ENCODE measurements around the gene NLGN1.

The NLGN1 gene

DNA sequence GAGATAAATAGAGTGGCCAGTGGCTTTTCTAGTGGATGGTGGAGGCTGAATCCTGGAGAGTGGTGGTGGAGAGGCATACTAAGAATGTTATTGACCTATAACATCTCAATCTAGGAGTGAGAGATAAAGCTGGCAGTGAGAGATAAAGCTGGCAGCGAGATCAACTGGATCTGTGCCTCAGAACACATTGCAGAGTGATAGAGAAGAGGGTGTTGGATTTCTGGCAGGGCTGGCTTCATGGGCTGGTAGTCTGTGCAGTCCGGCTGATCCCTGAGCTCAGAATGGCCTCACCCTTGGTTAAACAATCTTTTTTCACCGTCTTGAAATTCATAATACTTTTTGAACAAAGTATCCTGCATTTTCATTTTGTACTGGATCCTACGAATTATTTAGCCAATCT is 221.2 kb downstream of the NLGN1 start:
- Histone ChIP-seq H3K4me3 (no peak overlapping the region), H3K27ac (no peak overlapping the region)

DNA sequence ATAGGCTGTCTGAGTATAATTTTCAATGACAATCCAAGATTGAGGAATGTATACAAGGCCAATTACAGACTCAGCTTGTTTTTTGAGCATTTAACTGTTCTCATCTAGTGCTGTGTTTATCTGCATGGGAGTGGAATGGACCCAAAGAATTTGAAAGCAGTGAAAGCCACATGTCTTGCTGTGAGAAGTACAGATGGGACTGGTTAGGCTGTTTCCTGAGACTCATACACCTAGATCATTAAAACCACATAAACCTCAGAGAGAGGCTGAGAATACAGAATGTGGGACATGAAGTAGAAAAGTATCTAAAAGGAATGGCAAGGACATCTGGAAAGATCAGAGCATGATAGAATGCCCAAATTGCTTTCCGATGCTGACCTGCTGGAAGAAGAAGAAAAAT is 224.6 kb downstream of the NLGN1 start:
- H3K27ac ChIP-seq = no peak overlapping the region
- H3K4me3 ChIP-seq = no peak overlapping the region

DNA sequence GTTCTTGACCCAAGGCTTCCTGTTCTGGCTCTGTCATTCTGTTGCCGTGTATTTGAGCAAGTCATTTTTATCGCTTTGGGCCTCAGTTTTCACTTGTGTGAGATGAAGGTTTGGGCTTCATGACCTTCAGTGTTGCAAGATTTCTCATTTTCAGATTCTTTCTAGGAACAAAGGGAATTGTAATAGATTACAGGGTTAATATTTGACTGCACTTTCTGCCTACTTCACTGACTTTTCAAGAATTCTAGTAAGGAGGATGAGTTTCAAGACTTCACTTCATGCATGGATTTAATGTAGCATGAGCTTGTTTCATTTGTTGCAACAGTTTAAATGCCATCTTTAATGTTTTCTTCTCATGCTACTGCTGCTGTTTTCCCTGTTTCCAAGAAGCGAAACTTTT is 226.5 kb downstream of the NLGN1 start:
- no peak overlapping the region for H3K27ac ChIP-seq
- H3K4me3 ChIP-seq = no peak overlapping the region

DNA sequence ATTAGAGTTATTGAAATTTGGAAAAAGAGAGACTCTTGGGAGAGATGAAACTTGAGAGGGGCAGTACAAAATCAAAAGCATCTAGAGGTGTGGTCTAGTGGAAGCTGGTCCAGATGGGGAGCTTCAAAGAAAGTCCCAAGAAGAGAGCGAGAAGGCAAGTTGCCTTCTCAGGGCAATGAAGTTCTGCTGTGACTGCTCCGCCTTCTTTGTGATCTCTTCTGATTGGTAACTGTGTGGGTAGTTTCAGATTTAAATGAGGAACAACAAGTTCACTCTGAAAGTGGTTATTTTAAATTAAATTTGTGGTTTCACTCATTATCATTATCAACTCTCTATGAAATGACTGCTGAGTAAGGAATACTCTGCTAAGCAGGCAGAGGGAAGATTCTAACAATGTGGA is 233.3 kb downstream of the NLGN1 start:
- Histone ChIP-seq H3K27ac (no peak overlapping the region), H3K4me3 (no peak overlapping the region)

DNA sequence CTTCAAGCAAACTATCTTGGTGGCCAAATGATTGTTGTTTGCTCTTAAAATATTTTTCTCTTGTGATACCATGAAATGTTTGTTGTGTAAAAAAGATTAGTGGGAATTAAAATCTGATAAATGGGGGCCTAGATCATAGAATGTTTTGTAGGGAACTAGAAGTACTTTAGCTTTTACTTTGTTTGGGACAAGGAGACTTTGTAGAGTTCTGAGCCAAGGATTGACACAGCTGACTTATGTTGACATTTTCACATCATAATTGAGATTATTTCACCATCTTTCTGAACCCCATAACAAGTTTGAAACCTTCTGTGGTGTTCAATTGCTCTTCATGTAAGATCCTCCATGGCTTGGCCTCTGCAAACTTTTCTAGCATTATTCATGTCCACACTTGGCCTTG is 235.4 kb downstream of the NLGN1 start:
- Histone ChIP-seq H3K27ac (no peak overlapping the region), H3K4me3 (no peak overlapping the region)

DNA sequence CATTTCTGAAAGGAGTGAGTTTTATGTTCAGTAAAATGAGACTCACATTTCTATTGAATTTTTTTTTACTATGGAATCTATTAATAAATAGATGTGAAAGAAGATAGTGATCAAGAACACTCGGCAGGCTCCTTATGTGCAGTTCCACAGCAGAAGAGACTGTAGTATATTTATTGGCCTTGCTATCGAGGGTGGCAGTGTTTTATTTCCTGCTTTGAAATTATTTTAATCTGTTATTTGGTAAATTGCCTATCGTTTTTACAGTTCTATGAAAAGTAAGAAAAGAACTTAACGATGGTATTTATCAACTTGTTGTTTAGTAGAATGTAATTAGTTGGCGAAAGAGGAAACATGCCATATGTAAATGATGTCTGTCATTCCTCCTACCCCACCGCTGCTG is 238.3 kb downstream of the NLGN1 start:
- no peak overlapping the region for H3K4me3 ChIP-seq
- H3K27ac ChIP-seq = no peak overlapping the region

DNA sequence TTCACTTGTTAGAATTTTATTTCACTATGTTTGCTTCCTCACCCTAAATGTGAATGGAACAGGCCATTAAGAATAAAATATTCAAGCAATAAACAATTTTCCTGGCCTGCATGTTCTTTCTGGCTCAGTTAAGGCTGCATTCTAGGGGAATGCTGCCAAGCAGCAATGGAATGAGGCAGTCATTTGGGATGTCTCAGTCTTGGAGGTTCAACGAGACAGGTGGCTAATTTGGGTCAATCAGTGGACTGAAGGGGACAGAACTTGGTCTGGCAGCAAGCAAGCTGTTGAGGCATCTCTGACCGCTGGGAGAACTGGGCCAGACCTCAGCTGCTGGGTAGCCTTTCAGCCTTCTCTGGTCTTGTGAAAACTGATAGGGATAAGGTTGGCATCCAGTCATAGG is 241.6 kb downstream of the NLGN1 start:
- no peak overlapping the region for H3K27ac ChIP-seq

DNA sequence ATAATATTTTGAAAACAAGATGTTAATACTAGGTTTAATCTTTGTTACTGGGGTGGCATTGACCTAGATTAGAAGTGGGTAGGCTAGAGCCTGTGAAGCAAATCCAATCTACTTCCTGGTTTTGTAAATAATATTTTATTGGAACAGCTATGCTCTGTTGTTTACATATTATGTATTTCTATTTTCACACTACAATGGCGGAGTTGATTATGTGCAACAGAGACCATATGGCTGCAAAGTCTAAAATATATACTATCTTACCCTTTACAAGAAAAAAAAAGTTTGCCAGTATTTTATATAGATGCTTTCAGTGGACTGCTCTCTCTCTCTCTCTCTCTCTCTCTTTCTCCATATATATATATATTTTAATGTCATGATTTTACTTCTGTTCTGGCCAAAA is 244.2 kb downstream of the NLGN1 start:
- Histone ChIP-seq H3K4me3 (no peak overlapping the region), H3K27ac (no peak overlapping the region)

More for the DNA sequence above, 241.6 kb downstream of the NLGN1 start:
- no peak overlapping the region for H3K4me3 ChIP-seq

DNA sequence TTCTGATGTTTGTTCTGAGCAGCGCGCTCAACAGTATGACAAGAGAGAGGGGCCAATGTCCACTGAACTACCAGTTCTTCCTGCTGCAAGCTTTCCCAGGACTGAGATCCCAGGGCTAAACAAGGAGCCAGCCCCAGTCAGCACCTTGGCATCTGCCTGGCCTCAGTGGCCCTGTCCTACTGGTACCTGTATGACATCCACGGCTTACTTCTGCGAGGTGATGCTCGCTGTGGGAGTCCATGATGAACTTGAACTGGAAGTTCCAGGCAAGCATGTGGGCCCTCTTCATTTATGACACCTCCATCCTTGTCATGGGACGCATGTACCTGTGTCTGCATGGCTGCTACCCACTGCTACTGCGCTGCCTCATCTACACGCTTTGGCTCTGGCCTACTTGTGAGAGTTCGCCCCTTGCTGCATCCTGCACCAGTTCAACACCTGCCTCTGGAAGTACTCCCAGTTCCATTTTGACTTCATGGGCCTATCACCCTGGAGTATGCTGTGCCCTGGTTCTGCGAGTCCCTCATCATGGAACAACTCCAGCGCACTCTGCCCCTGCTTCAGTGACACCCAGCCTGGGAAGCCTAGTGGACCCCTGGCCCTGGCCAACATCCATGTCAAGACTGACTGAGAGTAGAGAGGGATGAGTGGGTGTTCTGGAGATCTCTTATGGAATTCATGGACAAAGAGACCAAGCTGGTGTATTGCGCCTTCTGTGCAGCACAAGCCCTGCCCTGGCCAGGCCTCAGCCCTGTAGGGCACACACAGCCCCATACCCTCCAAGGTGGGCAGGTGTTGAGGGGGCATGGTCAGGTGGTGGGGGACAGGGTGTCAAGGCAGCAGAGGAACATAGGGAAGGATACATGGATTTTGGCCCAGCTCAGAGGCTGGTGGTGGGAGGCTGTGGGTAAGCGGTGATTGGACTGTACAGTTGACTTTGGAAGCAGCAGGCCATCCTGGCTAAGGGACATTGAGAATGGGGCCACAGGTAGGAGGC is 246.8 kb downstream of the NLGN1 start:
- H3K27ac ChIP-seq = no peak overlapping the region
- no peak overlapping the region for H3K4me3 ChIP-seq

DNA sequence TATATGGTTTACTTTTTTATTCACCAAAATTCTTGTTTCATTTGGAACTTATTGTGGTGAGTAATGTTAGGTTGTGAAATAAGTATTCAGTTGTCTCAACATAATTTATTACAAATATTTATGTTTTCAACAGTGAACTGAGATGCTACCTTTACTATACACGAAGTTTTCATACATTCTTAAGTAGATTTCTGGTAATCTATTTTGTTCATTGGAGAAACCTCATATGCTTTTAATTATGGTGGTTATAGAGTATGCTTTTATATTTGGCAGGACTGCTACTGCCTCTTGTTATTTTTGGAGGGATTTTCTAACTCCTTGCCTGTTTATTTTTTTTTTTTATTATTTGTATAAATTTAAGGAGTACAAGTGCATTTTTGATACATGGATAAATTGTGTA is 253.1 kb downstream of the NLGN1 start:
- Histone ChIP-seq H3K4me3 (no peak overlapping the region), H3K27ac (no peak overlapping the region)

DNA sequence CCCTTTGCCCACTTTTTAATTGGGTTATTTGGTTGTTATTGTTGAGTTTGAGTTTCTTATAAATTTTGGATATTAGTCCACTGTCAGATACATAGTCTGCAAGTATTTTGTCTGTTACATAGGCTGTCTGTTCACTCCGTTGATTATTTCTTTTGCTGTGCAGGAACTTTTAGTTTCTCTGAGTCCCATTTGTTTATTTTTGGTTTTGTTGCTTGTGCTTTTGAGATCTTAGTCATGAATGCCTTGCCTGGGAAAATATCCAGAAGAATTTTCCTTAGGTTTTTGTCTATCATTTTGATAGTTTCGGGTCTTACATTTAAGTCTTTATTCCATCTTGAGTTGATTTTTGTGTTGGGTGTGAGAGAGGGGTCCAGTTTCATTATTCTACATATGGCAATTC is 254.5 kb downstream of the NLGN1 start:
- Histone ChIP-seq H3K4me3 (no peak overlapping the region), H3K27ac (no peak overlapping the region)

DNA sequence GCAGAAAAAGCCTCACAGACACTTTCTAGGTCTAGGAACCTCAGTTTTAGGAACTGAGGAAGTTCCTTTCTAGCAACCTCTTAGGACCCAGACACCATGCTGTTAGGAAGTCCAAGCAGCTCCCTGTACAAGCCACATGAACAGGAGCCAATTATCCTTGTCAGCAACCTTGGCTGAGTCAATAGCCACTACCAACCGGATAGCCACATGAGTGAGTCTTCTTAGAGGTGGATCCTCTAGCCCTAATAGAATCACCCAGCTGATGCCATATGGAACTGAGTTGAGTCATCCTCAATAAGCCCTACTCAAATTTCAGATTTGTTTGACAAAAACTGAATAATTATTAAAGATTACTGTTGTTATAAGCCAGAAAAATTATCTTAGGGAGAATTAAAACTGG is 256.2 kb downstream of the NLGN1 start:
- Histone ChIP-seq H3K27ac (no peak overlapping the region), H3K4me3 (no peak overlapping the region)

DNA sequence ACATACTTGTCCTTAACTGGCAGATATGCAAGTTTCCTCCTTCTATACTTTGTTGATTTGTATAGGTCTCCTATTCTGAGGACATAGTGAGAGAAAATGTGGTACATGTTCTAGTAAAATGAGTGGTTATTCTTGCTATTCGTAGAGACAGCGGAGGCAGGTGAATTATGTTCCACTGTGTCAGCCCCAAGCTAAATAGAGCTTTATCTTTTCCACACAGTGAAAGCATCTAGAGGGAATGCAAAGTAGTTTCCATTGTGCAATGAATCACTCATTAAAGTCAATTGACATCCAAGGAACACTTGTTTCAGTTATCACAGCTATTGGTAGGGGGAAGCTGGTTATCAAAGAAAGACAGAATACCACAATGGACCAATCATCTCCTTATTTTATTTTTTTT is 262.4 kb downstream of the NLGN1 start:
- H3K27ac ChIP-seq = no peak overlapping the region
- no peak overlapping the region for H3K4me3 ChIP-seq

DNA sequence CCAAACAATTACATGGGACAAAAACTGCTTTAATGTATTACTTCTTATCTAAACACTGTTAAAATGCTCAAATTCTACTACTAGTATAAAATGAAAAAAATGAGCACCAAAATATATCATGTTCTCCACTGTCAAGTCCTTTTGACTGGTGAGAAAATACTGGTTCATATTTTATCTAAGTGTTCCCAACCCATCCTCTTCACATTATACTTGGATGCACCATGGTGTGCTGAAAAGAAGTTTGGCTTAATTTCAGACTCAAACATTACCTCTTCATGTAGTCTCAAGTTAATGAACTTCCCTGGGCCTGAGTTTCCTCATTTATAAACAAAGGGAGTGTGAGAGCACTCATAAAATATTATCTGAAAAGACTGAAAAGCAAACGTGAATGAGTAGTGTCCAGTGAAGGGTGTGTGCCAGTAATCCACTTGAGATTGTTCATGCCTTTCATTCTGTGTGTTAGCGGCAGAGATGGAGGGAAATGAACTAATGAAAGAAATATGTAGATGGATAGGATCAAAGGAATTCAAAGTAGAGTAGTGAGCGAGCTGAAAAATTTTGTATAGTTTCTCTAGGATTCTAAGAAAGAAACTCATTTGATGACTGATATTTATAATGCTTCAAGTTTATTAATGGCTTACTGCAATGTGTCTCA is 263.2 kb downstream of the NLGN1 start:
- Histone ChIP-seq H3K27ac (no peak overlapping the region), H3K4me3 (no peak overlapping the region)

DNA sequence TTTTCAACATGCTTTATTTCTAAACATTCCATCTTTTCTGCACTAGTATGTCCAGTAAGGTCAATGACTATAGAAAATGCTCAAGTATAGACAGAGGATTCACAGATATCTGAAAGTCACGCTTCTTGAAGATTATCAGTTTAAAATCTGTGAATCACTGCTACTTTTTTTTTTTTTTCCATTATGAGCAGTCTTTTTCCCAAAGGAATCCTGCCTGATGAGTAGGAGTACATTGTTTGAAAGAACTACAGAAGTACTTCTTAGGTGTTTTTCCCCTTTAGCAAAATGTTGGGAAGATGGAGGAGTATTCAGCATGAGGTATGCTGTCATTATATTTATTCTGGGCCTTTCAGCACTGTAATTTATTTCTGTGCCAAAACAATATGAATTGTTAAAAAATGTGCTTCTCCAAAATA is 266.2 kb downstream of the NLGN1 start:
- Histone ChIP-seq H3K27ac (no peak overlapping the region), H3K4me3 (no peak overlapping the region)

DNA sequence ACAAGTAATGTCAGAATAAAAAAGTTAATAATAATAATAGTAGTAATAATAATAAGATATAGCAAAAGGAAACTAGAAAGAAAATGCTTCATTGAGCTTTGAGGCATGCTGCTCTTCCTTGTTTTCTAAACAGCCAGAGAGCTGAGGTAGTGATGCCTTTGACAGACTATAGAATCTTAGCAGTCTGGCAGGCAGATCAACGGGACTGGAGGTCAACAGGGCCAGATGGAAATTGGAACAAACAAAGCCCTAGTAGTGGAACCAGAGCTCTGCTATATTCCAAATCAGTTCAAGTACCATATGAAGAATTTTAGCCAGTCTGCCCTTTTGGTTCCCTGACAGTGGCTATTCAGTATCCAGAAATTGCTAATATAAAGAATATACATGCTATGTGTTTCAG is 278.6 kb downstream of the NLGN1 start:
- H3K27ac ChIP-seq = no peak overlapping the region
- H3K4me3 ChIP-seq = no peak overlapping the region

DNA sequence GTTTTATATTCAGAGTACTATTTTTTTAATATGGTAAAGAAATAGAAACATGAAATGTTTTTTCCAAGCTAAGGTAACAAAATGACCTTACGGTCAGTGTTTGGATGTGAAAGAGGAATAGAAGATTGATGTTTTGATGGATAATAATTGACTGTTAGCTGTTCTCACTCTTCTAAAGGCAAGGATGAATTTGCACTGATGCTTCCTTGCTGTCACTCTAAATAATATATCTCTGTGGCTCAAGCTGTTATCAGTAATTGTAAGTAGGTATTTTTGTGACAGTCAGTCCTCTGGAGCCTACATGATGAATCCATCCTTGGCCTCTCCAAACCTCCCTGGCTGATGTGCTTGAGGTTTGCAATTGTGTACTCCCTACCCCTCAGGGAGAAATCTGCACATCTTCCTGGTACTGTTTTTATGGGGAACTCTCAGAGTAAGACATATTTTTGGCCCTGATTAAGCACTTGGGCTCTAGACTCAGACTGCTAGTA is 283.7 kb downstream of the NLGN1 start:
- Histone ChIP-seq H3K27ac (no peak overlapping the region), H3K4me3 (no peak overlapping the region)

DNA sequence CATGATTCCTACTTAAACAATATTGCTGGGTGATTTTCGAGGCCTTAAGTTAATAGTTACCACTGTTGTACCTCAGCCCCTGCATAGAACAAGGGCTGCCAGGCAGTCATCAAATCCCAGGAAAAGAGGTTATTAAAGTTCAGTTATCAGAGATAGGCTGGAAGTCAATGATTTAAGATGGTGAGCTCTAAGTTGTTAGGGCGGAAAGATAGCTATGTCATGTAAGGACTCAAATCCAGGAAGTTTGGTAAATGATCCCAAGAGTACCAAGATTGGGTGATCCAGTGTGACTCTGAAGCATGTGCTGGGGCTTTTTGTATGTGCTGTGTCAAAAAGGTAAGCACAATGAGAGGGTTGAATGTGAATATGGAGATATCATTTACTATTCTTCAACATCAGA is 287.9 kb downstream of the NLGN1 start:
- Histone ChIP-seq H3K27ac (no peak overlapping the region), H3K4me3 (no peak overlapping the region)

DNA sequence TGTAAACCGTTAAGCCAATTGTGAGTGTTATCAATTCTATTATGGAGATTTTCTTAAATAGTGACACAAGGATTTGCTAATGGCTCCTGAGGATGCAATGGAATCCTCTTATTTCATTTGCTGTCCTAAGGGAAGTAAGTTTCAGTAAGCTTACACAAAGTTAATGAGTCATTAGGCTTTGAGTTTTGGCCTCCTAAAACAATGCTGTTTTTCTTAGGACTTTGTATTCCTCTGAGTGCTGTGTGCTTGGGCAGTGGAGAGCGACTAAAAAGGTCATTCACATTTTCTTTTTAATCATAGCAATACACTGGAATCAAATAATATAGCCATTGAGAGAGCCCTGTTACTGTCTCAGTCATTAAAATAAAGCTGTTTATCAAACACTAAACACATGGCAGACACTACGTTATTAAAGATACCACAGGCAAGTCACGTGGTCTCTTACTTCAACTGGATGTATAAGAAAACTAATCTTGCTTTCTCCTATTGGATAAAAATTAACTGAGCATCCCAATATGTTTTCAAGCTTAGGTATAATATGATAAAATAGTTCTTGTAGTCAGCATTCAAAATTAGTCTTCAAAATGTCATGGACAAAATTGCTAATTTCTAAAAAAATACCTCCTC is 290.8 kb downstream of the NLGN1 start:
- no peak overlapping the region for H3K4me3 ChIP-seq
- H3K27ac ChIP-seq = no peak overlapping the region

DNA sequence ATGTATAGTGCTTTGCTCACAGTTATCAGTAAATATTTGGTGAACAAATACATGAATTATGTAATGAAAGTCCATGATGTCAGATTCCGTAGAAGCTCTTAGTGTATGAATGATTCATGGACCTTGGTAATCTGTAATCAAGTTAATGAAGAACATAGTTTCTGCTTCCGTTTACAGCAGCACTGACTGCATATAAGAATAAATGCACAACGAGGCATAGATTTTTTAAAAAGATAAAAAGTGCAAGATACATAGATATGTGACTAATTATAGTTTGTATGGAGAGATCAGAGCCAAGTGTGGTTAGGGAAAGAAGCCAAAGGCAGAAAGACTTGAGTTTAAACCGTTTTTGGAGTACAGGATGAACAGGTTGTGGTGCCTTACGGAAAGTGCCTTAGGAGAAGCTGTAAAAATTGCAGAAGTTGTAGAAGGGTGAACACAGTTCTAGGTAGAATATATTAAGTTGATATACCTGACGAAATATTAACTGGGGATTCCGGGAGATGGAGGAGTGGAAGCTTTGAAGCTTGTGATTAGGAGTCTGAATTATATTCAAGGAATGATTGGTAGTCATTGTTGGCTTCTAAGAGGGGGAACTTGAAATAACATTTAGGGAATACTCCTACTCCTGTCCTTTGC is 293.1 kb downstream of the NLGN1 start:
- Histone ChIP-seq H3K4me3 (no peak overlapping the region), H3K27ac (no peak overlapping the region)

Measured in skin epidermis (tissue), 12 donors.